ENCODE measurements around the gene LRP11. TPM values are rescaled to one million over a fixed set of nuclear protein-coding genes. Genes with fewer than 3 reads are reported as not detected.
A peak's percentile ranks its signal among the peaks of the same experiment; 100 is the strongest.
"Not testable (repeated sequence)": the region's sequence is repeated elsewhere in the genome, so short reads cannot be mapped to it uniquely, and the experiment has no call there.

The LRP11 gene
- total and polyA plus RNA-seq, 2 donors from 2014 or later, result 22.1 to 34.0 TPM

- Histone ChIP-seq H3K4me3 (ENCODE audit: low read length in 3 of 3) (no peak overlapping the region), H3K4me1 (ENCODE audit: control insufficient read depth in 2 of 3, insufficient read depth in 2 of 3, low read depth in 1 of 3, low read length in 3 of 3) (peaks cover 0 to 10% (median 0%) of the 10 kb centered on the region in 3 donors), H3K27me3 (ENCODE audit: control insufficient read depth, insufficient read depth, low read length) (no peaks in the 10 kb centered on the region), H3K36me3 (ENCODE audit: control insufficient read depth in 2 of 3, insufficient read depth in 3 of 3, low read length in 3 of 3) (peaks cover 0 to 5% (median 0%) of the 10 kb centered on the region in 3 donors), H3K9me3 (ENCODE audit: control insufficient read depth in 2 of 3, insufficient read depth in 1 of 3, low read length in 3 of 3) (no peaks in the 10 kb centered on the region), H3K27ac (ENCODE audit: low read depth in 2 of 2, low read length in 2 of 2) (no peak overlapping the region), H3K9ac (ENCODE audit: low read length in 3 of 3) (no peak overlapping the region)
- intact Hi-C loops (cut with DNase I), result no loop called here
- FAIRE-seq (no peak), DNase-seq (no peak)
- TF ChIP-seq, protein P1, sequence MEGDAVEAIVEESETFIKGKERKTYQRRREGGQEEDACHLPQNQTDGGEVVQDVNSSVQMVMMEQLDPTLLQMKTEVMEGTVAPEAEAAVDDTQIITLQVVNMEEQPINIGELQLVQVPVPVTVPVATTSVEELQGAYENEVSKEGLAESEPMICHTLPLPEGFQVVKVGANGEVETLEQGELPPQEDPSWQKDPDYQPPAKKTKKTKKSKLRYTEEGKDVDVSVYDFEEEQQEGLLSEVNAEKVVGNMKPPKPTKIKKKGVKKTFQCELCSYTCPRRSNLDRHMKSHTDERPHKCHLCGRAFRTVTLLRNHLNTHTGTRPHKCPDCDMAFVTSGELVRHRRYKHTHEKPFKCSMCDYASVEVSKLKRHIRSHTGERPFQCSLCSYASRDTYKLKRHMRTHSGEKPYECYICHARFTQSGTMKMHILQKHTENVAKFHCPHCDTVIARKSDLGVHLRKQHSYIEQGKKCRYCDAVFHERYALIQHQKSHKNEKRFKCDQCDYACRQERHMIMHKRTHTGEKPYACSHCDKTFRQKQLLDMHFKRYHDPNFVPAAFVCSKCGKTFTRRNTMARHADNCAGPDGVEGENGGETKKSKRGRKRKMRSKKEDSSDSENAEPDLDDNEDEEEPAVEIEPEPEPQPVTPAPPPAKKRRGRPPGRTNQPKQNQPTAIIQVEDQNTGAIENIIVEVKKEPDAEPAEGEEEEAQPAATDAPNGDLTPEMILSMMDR (IDR thresholded peaks at IDR 0.05; ENCODE audit: borderline replicate concordance, extremely low read depth, insufficient read depth), result no peak
These were observed 16.3 kb downstream of the LRP11 start for GRCh38 chr6:149847939-149848267.

GRCh38 chr6:149846321-149846720 lies 17.8 kb downstream of the LRP11 start:
- Histone ChIP-seq H3K27me3 (ENCODE audit: control insufficient read depth, insufficient read depth, low read length) (no peaks in the 10 kb centered on the region), H3K4me3 (ENCODE audit: low read length in 3 of 3) (no peak overlapping the region), H3K9ac (ENCODE audit: low read length in 3 of 3) (no peak overlapping the region), H3K27ac (ENCODE audit: low read depth in 2 of 2, low read length in 2 of 2) (no peak overlapping the region), H3K9me3 (ENCODE audit: control insufficient read depth in 2 of 3, insufficient read depth in 1 of 3, low read length in 3 of 3) (no peaks in the 10 kb centered on the region), H3K4me1 (ENCODE audit: control insufficient read depth in 2 of 3, insufficient read depth in 2 of 3, low read depth in 1 of 3, low read length in 3 of 3) (peaks cover 0 to 10% (median 0%) of the 10 kb centered on the region in 3 donors), H3K36me3 (ENCODE audit: control insufficient read depth in 2 of 3, insufficient read depth in 3 of 3, low read length in 3 of 3) (peaks cover 0 to 10% (median 7%) of the 10 kb centered on the region in 3 donors)
- intact Hi-C loops (cut with DNase I), result no loop called here
- DNase-seq, result peak in 2 of 5 donors; percentile 8 to 83
- FAIRE-seq, result no peak
- TF ChIP-seq, protein P1 (IDR thresholded peaks at IDR 0.05; ENCODE audit: borderline replicate concordance, extremely low read depth, insufficient read depth), result no peak

DNA sequence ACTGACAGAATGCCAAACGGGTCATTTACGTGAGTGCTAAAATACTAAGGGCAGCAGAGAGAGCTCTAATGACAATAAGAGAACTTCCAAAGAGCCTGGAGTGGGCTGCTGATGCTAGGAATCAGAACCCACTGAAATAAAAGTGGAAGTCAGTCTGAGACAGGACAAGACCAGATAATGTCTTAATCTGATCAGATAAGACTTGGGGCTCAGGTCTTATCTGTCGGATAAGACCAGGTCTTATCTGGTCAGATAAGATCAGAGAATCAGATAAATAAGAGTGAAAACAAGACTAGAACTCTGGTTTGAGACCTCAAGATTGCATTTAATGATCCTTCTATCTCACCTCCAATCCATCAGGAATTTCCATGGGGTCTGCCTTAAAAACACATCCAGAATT lies 18.6 kb downstream of the LRP11 start:
- Histone ChIP-seq H3K27me3 (ENCODE audit: control insufficient read depth, insufficient read depth, low read length) (no peaks in the 10 kb centered on the region), H3K36me3 (ENCODE audit: control insufficient read depth in 2 of 3, insufficient read depth in 3 of 3, low read length in 3 of 3) (peaks cover 0 to 7% (median 6%) of the 10 kb centered on the region in 3 donors), H3K9me3 (ENCODE audit: control insufficient read depth in 2 of 3, insufficient read depth in 1 of 3, low read length in 3 of 3) (no peaks in the 10 kb centered on the region), H3K9ac (ENCODE audit: low read length in 3 of 3) (no peak overlapping the region), H3K27ac (ENCODE audit: low read depth in 2 of 2, low read length in 2 of 2) (no peak overlapping the region), H3K4me1 (ENCODE audit: control insufficient read depth in 2 of 3, insufficient read depth in 2 of 3, low read depth in 1 of 3, low read length in 3 of 3) (peaks cover 0 to 10% (median 0%) of the 10 kb centered on the region in 3 donors), H3K4me3 (ENCODE audit: low read length in 3 of 3) (no peak overlapping the region)
- DNase-seq (no peak), FAIRE-seq (no peak)
- TF ChIP-seq, protein P1 (IDR thresholded peaks at IDR 0.05; ENCODE audit: borderline replicate concordance, extremely low read depth, insufficient read depth), result no peak
- intact Hi-C loops (cut with DNase I), result no loop called here

DNA sequence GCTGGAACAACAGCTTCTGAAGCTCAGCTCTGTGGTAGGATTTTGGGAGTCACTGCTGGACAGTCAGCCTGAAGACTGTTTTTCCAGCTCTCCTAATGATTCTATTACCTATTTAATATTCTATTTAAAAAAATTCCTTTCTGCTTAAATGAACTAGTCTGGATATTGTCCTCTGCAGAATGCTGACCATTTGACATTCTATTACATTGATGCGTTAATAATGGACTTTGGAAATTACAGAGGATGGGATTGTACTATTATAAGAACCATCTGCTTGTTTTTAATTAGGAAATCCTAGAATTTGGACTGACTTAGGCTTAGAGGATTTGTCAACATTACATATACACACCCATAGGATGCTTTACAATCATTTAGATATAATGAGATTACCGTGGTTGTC lies 19.7 kb downstream of the LRP11 start:
- intact Hi-C loops (cut with DNase I), result no loop called here
- FAIRE-seq (no peak), DNase-seq (no peak)
- Histone ChIP-seq H3K9me3 (ENCODE audit: control insufficient read depth in 2 of 3, insufficient read depth in 1 of 3, low read length in 3 of 3) (no peaks in the 10 kb centered on the region), H3K4me1 (ENCODE audit: control insufficient read depth in 2 of 3, insufficient read depth in 2 of 3, low read depth in 1 of 3, low read length in 3 of 3) (peaks cover 0 to 8% (median 0%) of the 10 kb centered on the region in 3 donors), H3K27me3 (ENCODE audit: control insufficient read depth, insufficient read depth, low read length) (no peaks in the 10 kb centered on the region), H3K27ac (ENCODE audit: low read depth in 2 of 2, low read length in 2 of 2) (no peak overlapping the region), H3K36me3 (ENCODE audit: control insufficient read depth in 2 of 3, insufficient read depth in 3 of 3, low read length in 3 of 3) (peaks cover 0 to 7% (median 6%) of the 10 kb centered on the region in 3 donors), H3K4me3 (ENCODE audit: low read length in 3 of 3) (no peak overlapping the region), H3K9ac (ENCODE audit: low read length in 3 of 3) (no peak overlapping the region)
- TF ChIP-seq, protein P1 (IDR thresholded peaks at IDR 0.05; ENCODE audit: borderline replicate concordance, extremely low read depth, insufficient read depth), result no peak

DNA sequence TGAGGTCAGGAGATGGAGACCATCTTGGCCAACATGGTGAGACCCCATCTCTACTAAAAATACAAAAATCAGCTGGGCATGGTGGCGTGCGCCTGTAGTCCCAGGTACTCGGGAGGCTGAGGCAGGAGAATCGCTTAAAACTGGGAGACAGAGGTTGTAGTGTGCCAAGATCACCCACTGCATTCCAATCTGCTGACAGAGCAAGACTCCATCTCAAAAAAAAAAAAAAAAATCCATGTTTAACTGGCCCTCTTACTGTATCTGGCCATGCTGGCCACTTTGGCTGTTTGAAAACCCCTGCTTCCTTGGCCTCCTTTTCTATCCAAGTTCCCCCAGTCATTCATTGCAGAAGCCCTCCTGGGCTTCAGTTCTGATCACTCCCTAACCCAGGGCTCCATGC lies 20.1 kb downstream of the LRP11 start:
- H3K36me3 ChIP-seq (ENCODE audit: control insufficient read depth in 2 of 3, insufficient read depth in 3 of 3, low read length in 3 of 3); H3K9me3 ChIP-seq (ENCODE audit: control insufficient read depth in 2 of 3, insufficient read depth in 1 of 3, low read length in 3 of 3); H3K27ac ChIP-seq (ENCODE audit: low read depth in 2 of 2, low read length in 2 of 2); intact Hi-C loops (cut with DNase I); H3K9ac ChIP-seq (ENCODE audit: low read length in 3 of 3); H3K4me3 ChIP-seq (ENCODE audit: low read length in 3 of 3); H3K27me3 ChIP-seq (ENCODE audit: control insufficient read depth, insufficient read depth, low read length); DNase-seq; FAIRE-seq; H3K4me1 ChIP-seq (ENCODE audit: control insufficient read depth in 2 of 3, insufficient read depth in 2 of 3, low read depth in 1 of 3, low read length in 3 of 3): not testable (repeated sequence)

All from kidney (tissue), 14 donors.